Measurements from ENCODE around the gene KIRREL3.

- TF ChIP-seq, protein P1, sequence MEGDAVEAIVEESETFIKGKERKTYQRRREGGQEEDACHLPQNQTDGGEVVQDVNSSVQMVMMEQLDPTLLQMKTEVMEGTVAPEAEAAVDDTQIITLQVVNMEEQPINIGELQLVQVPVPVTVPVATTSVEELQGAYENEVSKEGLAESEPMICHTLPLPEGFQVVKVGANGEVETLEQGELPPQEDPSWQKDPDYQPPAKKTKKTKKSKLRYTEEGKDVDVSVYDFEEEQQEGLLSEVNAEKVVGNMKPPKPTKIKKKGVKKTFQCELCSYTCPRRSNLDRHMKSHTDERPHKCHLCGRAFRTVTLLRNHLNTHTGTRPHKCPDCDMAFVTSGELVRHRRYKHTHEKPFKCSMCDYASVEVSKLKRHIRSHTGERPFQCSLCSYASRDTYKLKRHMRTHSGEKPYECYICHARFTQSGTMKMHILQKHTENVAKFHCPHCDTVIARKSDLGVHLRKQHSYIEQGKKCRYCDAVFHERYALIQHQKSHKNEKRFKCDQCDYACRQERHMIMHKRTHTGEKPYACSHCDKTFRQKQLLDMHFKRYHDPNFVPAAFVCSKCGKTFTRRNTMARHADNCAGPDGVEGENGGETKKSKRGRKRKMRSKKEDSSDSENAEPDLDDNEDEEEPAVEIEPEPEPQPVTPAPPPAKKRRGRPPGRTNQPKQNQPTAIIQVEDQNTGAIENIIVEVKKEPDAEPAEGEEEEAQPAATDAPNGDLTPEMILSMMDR (IDR thresholded peaks at IDR 0.05) = no peak
- TF ChIP-seq POLR2A (IDR thresholded peaks at IDR 0.05) = no peak
Measured at GRCh38 chr11:126384449-126385070, 616.0 kb downstream of the KIRREL3 start.

Measured in testis (tissue), 2 donors.